RWPE2 (cell line): ENCODE results near the gene NFIL3.

ENCODE experiments used
- ATAC-seq: fragments of 200-7000 bp; cut with Tn5 transposase; 3 replicates; pipeline ENCODE4 v1.9.1; 2021; ENCODE audit warnings: low read depth
- DNase-seq: peaks from one replicate; pipeline ENCODE4 v3.0.0-alpha.2; 2020; ENCODE audit warnings: low spot score
- H3K27ac ChIP-seq: fragments of 450-650 bp; 2 replicates; pipeline ENCODE4 v1.5.1; 2017; ENCODE audit warnings: mild to moderate bottlenecking; ENCODE audit not compliant: poor library complexity, severe bottlenecking
- H3K27me3 ChIP-seq: fragments of 250-450 bp; sonication (Bioruptor Pico); 2 replicates; pipeline ENCODE4 v1.5.1; 2021; ENCODE audit warnings: mild to moderate bottlenecking, moderate library complexity; ENCODE audit not compliant: insufficient read depth, poor library complexity, severe bottlenecking
- H3K36me3 ChIP-seq: fragments of 250-450 bp; sonication (Bioruptor Pico); 2 replicates; pipeline ENCODE4 v1.5.1; 2020; ENCODE audit warnings: low read depth, mild to moderate bottlenecking, moderate library complexity
- H3K4me1 ChIP-seq: fragments of 250-450 bp; sonication (Bioruptor Pico); 2 replicates; pipeline ENCODE4 v1.5.1; 2021; ENCODE audit warnings: mild to moderate bottlenecking, moderate library complexity; ENCODE audit not compliant: insufficient read depth, poor library complexity, severe bottlenecking
- H3K4me3 ChIP-seq: fragments of 250-450 bp; sonication (Bioruptor Pico); 2 replicates; pipeline ENCODE4 v1.5.1; 2021; ENCODE audit warnings: mild to moderate bottlenecking, moderate library complexity; ENCODE audit not compliant: severe bottlenecking
- H3K9me3 ChIP-seq: fragments of 250-450 bp; sonication (Bioruptor Pico); 2 replicates; pipeline ENCODE4 v1.5.1; 2021; ENCODE audit warnings: mild to moderate bottlenecking, moderate library complexity; ENCODE audit not compliant: severe bottlenecking
- TF ChIP-seq, protein P1 (sequence below): fragments of 450-650 bp; IDR thresholded peaks from one replicate; pipeline ENCODE4 v1.5.1; 2017; ENCODE audit warnings: mild to moderate bottlenecking, moderate library complexity; ENCODE audit not compliant: poor library complexity, severe bottlenecking

NFIL3 gene

DNA sequence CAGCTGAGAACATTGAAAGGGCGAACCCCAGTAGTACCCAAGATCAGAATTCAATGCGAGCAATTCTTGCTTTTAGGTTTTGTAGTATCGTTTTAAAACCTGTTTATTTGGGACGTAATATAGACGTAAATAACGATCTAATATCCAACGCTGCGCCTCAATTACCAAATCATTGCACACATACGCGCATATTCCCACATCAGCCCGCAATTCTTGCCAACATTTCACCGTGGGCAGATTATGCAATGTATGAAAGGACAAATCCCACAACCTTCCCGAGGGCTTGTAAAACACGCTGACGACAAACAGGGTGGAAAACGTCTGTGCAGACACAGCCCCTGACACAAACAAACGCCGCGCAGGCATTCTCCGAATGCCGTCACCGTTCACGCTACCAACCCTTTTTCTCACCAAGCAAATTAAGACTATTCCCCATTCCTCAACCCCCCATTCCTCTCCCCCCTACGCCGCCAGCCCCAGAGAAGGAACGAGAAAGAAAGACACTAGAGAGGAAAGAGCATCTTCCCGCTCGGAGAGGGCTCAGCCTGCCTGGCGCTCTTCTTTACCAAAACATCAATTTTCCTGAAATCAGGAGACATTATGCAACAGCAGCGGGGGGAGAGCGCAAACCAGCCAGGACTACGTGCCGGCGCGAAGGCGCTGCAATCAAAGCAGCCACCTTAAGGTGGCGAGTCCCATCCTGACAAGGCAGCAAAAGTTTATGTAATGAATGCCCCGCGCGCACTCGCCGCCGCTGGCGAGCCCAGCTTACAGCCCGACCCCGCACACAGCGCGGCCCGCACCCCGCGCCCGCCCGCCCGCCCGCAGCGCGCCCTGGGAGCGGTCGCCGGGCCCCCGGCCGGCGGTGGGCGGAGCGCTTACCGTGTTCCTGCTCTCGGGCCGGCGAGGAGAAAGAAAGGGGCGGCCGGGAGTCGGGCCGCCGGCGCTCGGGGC is 597 bp downstream of the NFIL3 start:
- Histone ChIP-seq H3K27ac (peak overlapping the region; percentile 83), H3K9me3 (no peaks in the 10 kb centered on the region), H3K27me3 (no peaks in the 10 kb centered on the region), H3K4me3 (peak overlapping the region; percentile 57), H3K4me1 (peaks cover 24% of the 10 kb centered on the region), H3K36me3 (no peaks in the 10 kb centered on the region)
- TF ChIP-seq, protein P1, sequence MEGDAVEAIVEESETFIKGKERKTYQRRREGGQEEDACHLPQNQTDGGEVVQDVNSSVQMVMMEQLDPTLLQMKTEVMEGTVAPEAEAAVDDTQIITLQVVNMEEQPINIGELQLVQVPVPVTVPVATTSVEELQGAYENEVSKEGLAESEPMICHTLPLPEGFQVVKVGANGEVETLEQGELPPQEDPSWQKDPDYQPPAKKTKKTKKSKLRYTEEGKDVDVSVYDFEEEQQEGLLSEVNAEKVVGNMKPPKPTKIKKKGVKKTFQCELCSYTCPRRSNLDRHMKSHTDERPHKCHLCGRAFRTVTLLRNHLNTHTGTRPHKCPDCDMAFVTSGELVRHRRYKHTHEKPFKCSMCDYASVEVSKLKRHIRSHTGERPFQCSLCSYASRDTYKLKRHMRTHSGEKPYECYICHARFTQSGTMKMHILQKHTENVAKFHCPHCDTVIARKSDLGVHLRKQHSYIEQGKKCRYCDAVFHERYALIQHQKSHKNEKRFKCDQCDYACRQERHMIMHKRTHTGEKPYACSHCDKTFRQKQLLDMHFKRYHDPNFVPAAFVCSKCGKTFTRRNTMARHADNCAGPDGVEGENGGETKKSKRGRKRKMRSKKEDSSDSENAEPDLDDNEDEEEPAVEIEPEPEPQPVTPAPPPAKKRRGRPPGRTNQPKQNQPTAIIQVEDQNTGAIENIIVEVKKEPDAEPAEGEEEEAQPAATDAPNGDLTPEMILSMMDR, result no peak
- ATAC-seq, result peak; percentile 17; the same call in 2 of the 3 replicates
- no peak for DNase-seq

DNA sequence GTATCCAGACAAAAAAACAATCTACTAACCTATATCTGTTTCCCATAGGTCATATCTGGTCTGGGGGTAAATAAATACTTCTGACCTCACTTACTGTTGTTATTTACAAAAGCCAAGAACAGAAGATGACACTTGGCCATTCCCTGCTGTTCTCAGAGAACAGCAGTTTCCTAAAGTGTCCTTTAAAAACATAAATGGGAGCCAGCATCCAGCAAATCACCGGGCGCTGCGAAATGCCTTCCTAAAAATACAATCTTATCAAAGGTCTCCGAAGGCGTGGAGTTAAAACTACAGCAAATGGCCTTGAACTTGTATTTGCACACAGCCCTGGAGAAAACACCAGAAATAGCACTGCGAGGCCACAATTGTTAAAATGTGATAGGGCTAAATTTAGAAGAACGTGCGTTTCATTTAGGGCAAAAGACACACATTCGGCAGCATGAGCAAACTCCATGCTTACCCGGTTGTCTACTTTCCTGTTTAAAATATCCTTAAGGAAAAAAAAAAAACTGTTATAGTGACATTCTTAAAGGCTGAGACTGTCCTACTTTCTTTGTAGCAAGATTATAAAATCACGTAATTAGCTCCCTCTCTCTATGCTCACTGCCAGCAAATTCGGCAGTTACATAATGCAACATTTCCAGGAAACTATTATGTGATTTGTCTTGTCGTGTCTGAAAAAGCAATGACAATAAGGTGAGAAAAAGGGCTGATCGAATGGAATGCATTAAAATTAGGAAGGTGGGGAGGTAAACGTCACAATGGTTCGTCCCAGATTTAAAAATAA is 1.5 kb downstream of the NFIL3 start:
- no peak for ATAC-seq
- no peaks in the 10 kb centered on the region for H3K27me3 ChIP-seq
- no peaks in the 10 kb centered on the region for H3K9me3 ChIP-seq
- peak overlapping the region; percentile 57 for H3K4me3 ChIP-seq
- H3K27ac ChIP-seq, result peak overlapping the region; percentile 83
- TF ChIP-seq, protein P1, result no peak
- no peaks in the 10 kb centered on the region for H3K36me3 ChIP-seq
- DNase-seq, result no peak
- H3K4me1 ChIP-seq, result peaks cover 33% of the 10 kb centered on the region

DNA sequence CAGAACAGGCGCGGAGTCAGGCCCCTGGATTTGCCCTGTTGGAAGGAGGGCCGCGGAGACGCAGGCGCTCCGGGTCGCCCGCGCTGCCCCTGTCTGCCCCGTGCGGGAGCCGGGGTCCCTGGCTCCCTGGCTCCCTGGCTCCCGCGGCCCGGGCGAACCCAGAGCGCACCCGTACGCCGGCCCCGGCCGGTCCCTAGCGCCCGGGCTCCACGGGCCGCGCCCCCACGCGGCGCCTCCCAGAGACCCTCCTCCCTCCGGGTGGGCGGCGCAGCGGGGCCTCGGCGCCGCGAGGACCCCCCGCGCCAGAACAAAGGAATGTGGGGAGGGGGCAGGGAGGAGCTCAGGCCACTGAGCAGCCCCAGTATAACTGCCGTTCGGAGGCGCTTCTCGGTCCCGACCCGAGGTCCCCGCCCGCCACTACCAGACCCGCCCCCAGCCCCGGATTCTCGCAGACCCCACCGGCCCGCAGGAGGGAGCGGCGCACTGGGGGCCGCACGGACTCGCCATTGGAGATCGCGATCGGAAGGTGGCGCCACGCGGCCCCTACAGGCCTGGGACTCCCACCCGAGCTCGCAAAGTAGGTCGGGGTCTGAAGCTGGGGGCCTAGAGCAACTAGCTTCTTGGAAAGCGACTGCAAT is 2.4 kb downstream of the NFIL3 start:
- Histone ChIP-seq H3K4me1 (peaks cover 42% of the 10 kb centered on the region), H3K27me3 (no peaks in the 10 kb centered on the region), H3K27ac (peak overlapping the region; percentile 83), H3K4me3 (peak overlapping the region; percentile 57), H3K9me3 (no peaks in the 10 kb centered on the region), H3K36me3 (0 out of 2 replicates have a peak, but pooled peaks cover 4% of the 10 kb centered on the region)
- DNase-seq (no peak), ATAC-seq (0 out of 3 replicates have a peak, but pooled peaks have one; percentile 3)
- TF ChIP-seq, protein P1, result peak; percentile 51

DNA sequence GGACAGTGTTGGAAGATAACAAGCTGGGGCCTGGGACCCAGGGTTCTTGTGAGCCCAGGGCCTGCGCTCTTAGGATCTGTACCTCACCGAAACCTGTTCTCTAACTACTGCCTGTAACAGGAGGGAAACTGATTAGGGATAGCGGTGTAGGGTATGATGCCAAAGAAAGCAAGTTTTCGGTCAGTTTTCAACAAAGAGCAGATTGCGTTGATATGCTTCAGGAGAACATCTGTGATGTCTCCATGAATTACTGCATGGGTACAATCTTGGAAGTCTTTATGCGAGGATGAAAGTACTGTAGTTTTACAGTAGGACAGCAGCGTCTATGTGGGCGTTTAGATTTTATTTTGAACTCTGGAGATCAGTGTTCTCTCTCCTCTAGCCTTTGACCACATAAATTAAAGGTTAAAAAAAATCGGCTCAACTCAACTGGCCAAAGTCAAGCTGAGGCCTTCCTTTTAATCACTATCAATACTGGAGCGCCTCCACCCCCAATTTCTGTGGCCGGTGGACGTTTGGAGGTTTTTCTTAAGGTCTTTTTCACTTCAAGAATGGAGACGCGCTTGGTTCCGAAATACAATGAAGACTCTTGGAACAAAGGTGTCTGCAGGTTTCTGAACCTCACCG is 3.0 kb downstream of the NFIL3 start:
- Histone ChIP-seq H3K36me3 (0 out of 2 replicates have a peak, but pooled peaks cover 4% of the 10 kb centered on the region), H3K4me1 (peaks cover 45% of the 10 kb centered on the region), H3K27ac (peak overlapping the region; percentile 83), H3K27me3 (no peaks in the 10 kb centered on the region), H3K4me3 (peak overlapping the region; percentile 57), H3K9me3 (no peaks in the 10 kb centered on the region)
- no peak for ATAC-seq
- TF ChIP-seq, protein P1, result no peak
- no peak for DNase-seq
